Heart right ventricle (tissue), 16 donors: ENCODE measurements around the gene EXOC3L4. TPM values are rescaled to one million over a fixed set of nuclear protein-coding genes. Genes with fewer than 3 reads are reported as not detected.
A peak's percentile ranks its signal among the peaks of the same experiment; 100 is the strongest.

Source experiments
- ATAC-seq, 8 donors: fragments of 200-7000 bp; cut with Tn5 transposase; one replicate each; pipeline ENCODE4 v1.9.1; 2020; ENCODE audit warnings: mild to moderate bottlenecking in 8 of 8, moderate library complexity in 8 of 8, moderate number of reproducible peaks in 1 of 8
- DNase-seq, 2 donors: peaks; one replicate each; pipeline ENCODE4 v3.0.0-alpha.2; 2020
- H3K27ac ChIP-seq, 10 donors: fragments of 200-600 bp; sonication (generic) in 2 of 10; one replicate each; pipeline versions ENCODE4 v1.5.0 to v1.8.0; 2020 to 2022; ENCODE audit warnings: mild to moderate bottlenecking in 3 of 10
- H3K27me3 ChIP-seq, 7 donors: fragments of 200-600 bp; one replicate each; pipeline ENCODE4 v1.8.0; 2021 to 2022; ENCODE audit warnings: mild to moderate bottlenecking in 2 of 7
- H3K36me3 ChIP-seq, 9 donors: fragments of 200-600 bp; sonication (generic) in 1 of 9; one replicate each; pipeline versions ENCODE4 v1.5.0 to v1.8.0; 2020 to 2022; ENCODE audit warnings: mild to moderate bottlenecking in 2 of 9
- H3K4me1 ChIP-seq, 9 donors: fragments of 200-600 bp; sonication (generic) in 1 of 9; one replicate each; pipeline versions ENCODE4 v1.5.0 to v1.8.0; 2020 to 2022; ENCODE audit warnings: mild to moderate bottlenecking in 4 of 9
- H3K4me3 ChIP-seq, 10 donors: fragments of 200-600 bp; sonication (generic) in 2 of 10; one replicate each; pipeline versions ENCODE4 v1.5.0 to v1.8.0; 2020 to 2022; ENCODE audit warnings: mild to moderate bottlenecking in 7 of 10, moderate library complexity in 2 of 10
- H3K9me3 ChIP-seq, 11 donors: fragments of 200-600 bp in 10 of 11; sonication (generic) in 2 of 11; one replicate each; pipeline versions ENCODE4 v1.5.0 to v1.8.0; 2013 to 2022; ENCODE audit warnings: mild to moderate bottlenecking in 2 of 11, control low read depth in 1 of 11, moderate library complexity in 1 of 11
- CTCF ChIP-seq, 9 donors: fragments of 200-600 bp; sonication (generic) in 2 of 9; IDR thresholded peaks; one replicate each; pipeline versions ENCODE4 v1.5.0 to v1.8.0; 2021 to 2022; ENCODE audit warnings: antibody characterized with exemption in 9 of 9, mild to moderate bottlenecking in 5 of 9, moderate library complexity in 1 of 9
- WGBS, 2 donors: extraction: QIAGEN DNeasy Blood & Tissue Kit; methylation state at CpG; one replicate each; pipeline ENCODE4 v1.1.7; 2013; ENCODE audit warnings: inconsistent platforms in 1 of 2; 5-methylcytosine and 5-hydroxymethylcytosine counted together
- intact Hi-C, 10 donors: fragments of 100-400 bp; cut with DNase I; formaldehyde crosslinking; loops; one replicate each; pipeline versions ENCODE4 v1.11.1 to v1.14.2; 2022
- polyA plus RNA-seq, 2 donors: library from polyadenylated mRNA; stranded (reverse); fragments of 200-250 nt; gene quantifications; one replicate each; pipeline ENCODE4 v1.2.3, GENCODE V29; 2013
- total RNA-seq, 10 donors: library from RNA; stranded (reverse); fragmentation: NEBNext Ultra II Directional in 3 of 10; extraction: Animal tissue kit (Norgen Biotek cat#: 25700) in 3 of 10; gene quantifications; one replicate each; pipeline versions ENCODE4 v1.2.1 to v1.2.4, GENCODE V29; 2021 to 2023
- donor health status: Arrhythmogenic right ventricular cardiomyopathy.
- donor health status: ischemic (EF 13 %, LVEDD 7.1; RV severe dilation, severe dysfunction).
- donor health status: healthy with polysubstance abuse.
- donor health status: DM: no; HTN: yes; CAD: no.
- donor health status: DM: no; HTN: no; CAD: no.
- donor health status: ischemic (EF 25% LVEDD 6.9; RV normal size, moderate dysfunction).
- donor health status: ischemic (EF 25% LVEDD 5.7; RV mildly dilated, moderate dysfunction).
- donor health status: healthy.
- donor health status: DM: yes; HTN: yes; CAD: no.
- donor health status: Ischemic cardiomyopathy.
- donor health status: ischemic (EF 35%, LVEDD 5.7; RV mildly dilated, moderate dysfunction).
- donor health status: nonischemic (EF 11% LVEDD 7.7; RV severe dilation, severe dysfunction).
- donor health status: DM: yes; HTN: yes; CAD: no.
- donor health status: PGD.
- donor health status: ischemic (EF 29% LVEDD 5.4; RV normal size, mild dysfunction).
- donor health status: nonischemic (EF 23%, LVEDD 6.1; RV moderate dilation, normal function).

Gene EXOC3L4
- total and polyA plus RNA-seq, 12 donors: 0.16 to 2.0 (median 0.50) TPM; not detected in 4

- WGBS, 2 donors: 0% methylated on average over 89 to 110 of the region's 113 CpGs
- Histone ChIP-seq H3K9me3 (no peaks in the 10 kb centered on the region), H3K4me3 (peak within 1 kb of the TSS; percentile 85 to 100 (median 98)), H3K4me1 (peaks cover 12 to 55% (median 45%) of the 10 kb centered on the region in 9 donors), H3K36me3 (peaks cover 0 to 15% (median 0%) of the 10 kb centered on the region in 9 donors), H3K27ac (peak within 1 kb of the TSS; percentile 95 to 100 (median 97)), H3K27me3 (peaks cover 0 to 30% (median 0%) of the 10 kb centered on the region in 7 donors)
- no peak for TF ChIP-seq CTCF (IDR thresholded peaks at IDR 0.05)
- intact Hi-C loops: loop anchor here in 3 of 10 donors (1.0 to 10.0 kb wide), 5 partner anchors 17 to 787 kb away; partner anchors contain the start of genes PPP1R13B (in 1 of the 3) and RCOR1 (in 1 of the 3)
- peak; percentile 89 to 91 for DNase-seq
- peak; percentile 89 to 96 (median 94) for ATAC-seq
Observed at GRCh38 chr14:103057372-103058163, 37.0 kb upstream of the EXOC3L4 start, which contains the start of gene CDC42BPB. Gene CDC42BPB, minus strand, starts transcription at chr14:103057549. Its CDS starts 376 bp downstream, at chr14:103057173.

GRCh38 chr14:103058164-103059055 lies 36.1 kb upstream of the EXOC3L4 start:
- H3K9me3 ChIP-seq: no peaks in the 10 kb centered on the region
- DNase-seq (no peak), ATAC-seq (peak; percentile 1 to 59 (median 14))
- WGBS, 2 donors: 42 to 46% methylated on average over 39 of the region's 39 CpGs
- peaks cover 12 to 51% (median 43%) of the 10 kb centered on the region in 9 donors for H3K4me1 ChIP-seq
- H3K27ac ChIP-seq: peak overlapping the region; percentile 73 to 99 (median 88)
- peak overlapping the region; percentile 70 to 100 (median 78) for H3K4me3 ChIP-seq
- peaks cover 0 to 15% (median 0%) of the 10 kb centered on the region in 9 donors for H3K36me3 ChIP-seq
- intact Hi-C loops: loop anchor here in 2 of 10 donors (5.0 to 10.0 kb wide), 3 partner anchors 36 to 786 kb away; partner anchors contain the start of genes PPP1R13B (in 1 of the 2) and RCOR1 (in 1 of the 2)
- no peak for TF ChIP-seq CTCF (IDR thresholded peaks at IDR 0.05)
- H3K27me3 ChIP-seq: peaks cover 0 to 30% (median 0%) of the 10 kb centered on the region in 7 donors

GRCh38 chr14:103059556-103059955 lies 35.0 kb upstream of the EXOC3L4 start:
- intact Hi-C loops: loop anchor here in 2 of 10 donors (5.0 to 10.0 kb wide), 3 partner anchors 37 to 785 kb away; partner anchors contain the start of genes PPP1R13B (in 1 of the 2) and RCOR1 (in 1 of the 2)
- Histone ChIP-seq H3K9me3 (no peaks in the 10 kb centered on the region), H3K4me1 (peaks cover 12 to 43% (median 36%) of the 10 kb centered on the region in 9 donors), H3K36me3 (peaks cover 0 to 9% (median 0%) of the 10 kb centered on the region in 9 donors), H3K27me3 (peaks cover 0 to 30% (median 0%) of the 10 kb centered on the region in 7 donors), H3K27ac (no peak overlapping the region), H3K4me3 (no peak overlapping the region)
- 79 to 93% methylated on average over 5 of the region's 5 CpGs for WGBS, 2 donors
- DNase-seq (no peak), ATAC-seq (no peak)
- TF ChIP-seq CTCF (IDR thresholded peaks at IDR 0.05): no peak
